GM12878 (cell line): ENCODE data around the gene ACER3. TPM values are rescaled to one million over a fixed set of nuclear protein-coding genes. Genes with fewer than 3 reads are reported as not detected.

ENCODE experiments used
- ATAC-seq: fragments of 200-7000 bp; cut with Tn5 transposase; 3 replicates; pipeline ENCODE4 v1.9.1; 2020; ENCODE audit warnings: mild to moderate bottlenecking, moderate library complexity
- BruUV-seq: library from RNA; stranded (reverse); fragments of 400-500 nt; replicated peaks from 2 replicates; lab custom pipeline; 2021; lab: Mats Ljungman, UMichigan
- CTCF ChIA-PET: fragments of 300-600 bp; sonication (Branson Sonifier 250); formaldehyde crosslinking; extraction: SDS; loops from one replicate; lab custom pipeline; 2021; ENCODE audit warnings: inconsistent platforms; lab: Yijun Ruan, JAX
- POLR2A ChIA-PET: fragments of 350-600 bp; formaldehyde crosslinking; extraction: SDS; loops from one replicate; lab custom pipeline; 2021; ENCODE audit warnings: inconsistent platforms; lab: Charles Lee
- RAD21 ChIA-PET: fragments of 300-600 bp; sonication (Branson Sonifier 250); formaldehyde crosslinking; loops from one replicate; lab custom pipeline; 2023; ENCODE audit warnings: antibody characterized with exemption; ENCODE audit not compliant: unreplicated experiment; lab: Charles Lee
- SMC1A ChIA-PET: fragments of 300-600 bp; sonication (Branson Sonifier 250); formaldehyde crosslinking; loops from one replicate; lab custom pipeline; 2023; ENCODE audit not compliant: unreplicated experiment, uncharacterized antibody; lab: Charles Lee
- DNase-seq: peaks from one replicate; pipeline ENCODE4 v3.0.0-alpha.2; 2011; ENCODE audit warnings: low read depth, low spot score
- FAIRE-seq: peaks from 3 replicates; lab custom pipeline; 2011; peaks lifted over from hg19 to GRCh38; lab: Jason Lieb, UNC
- H2AFZ ChIP-seq: 2 replicates; pipeline ENCODE4 v1.6.0; 2011; ENCODE audit warnings: low read depth, low read length, control low read depth; ENCODE audit not compliant: control insufficient read depth
- H3K27ac ChIP-seq: 2 replicates; pipeline ENCODE4 v1.5.1; 2011; ENCODE audit warnings: control low read depth; ENCODE audit not compliant: control insufficient read depth, insufficient read depth
- H3K27me3 ChIP-seq, 2 experiments: replicated peaks in 1 of 2; 2 replicates each; pipeline versions ENCODE4 v1.6.0 to v1.6.1; 2011; ENCODE audit warnings: low read length in 1 of 2; ENCODE audit not compliant: control insufficient read depth in 2 of 2, insufficient read depth in 2 of 2
- H3K36me3 ChIP-seq, 2 experiments: 2 replicates each; pipeline ENCODE4 v1.5.1; 2011; ENCODE audit warnings: low read length in 1 of 2; ENCODE audit not compliant: control insufficient read depth in 2 of 2, insufficient read depth in 2 of 2
- H3K4me1 ChIP-seq: 2 replicates; pipeline ENCODE4 v1.6.1; 2011; ENCODE audit warnings: mild to moderate bottlenecking, low read length, moderate library complexity, mixed read lengths; ENCODE audit not compliant: control insufficient read depth, insufficient read depth
- H3K4me2 ChIP-seq: 2 replicates; pipeline ENCODE4 v1.6.0; 2011; ENCODE audit warnings: control low read depth; ENCODE audit not compliant: control insufficient read depth, insufficient read depth
- H3K4me3 ChIP-seq: fragments of 200-600 bp; sonication (generic); 2 replicates; pipeline ENCODE4 v1.5.1; 2016
- H3K79me2 ChIP-seq: 2 replicates; pipeline ENCODE4 v1.6.0; 2011; ENCODE audit warnings: low read length; ENCODE audit not compliant: control insufficient read depth, insufficient read depth
- H3K9ac ChIP-seq: 2 replicates; pipeline ENCODE4 v1.8.0; 2011; ENCODE audit warnings: low read length, control low read depth, mixed read lengths; ENCODE audit not compliant: control insufficient read depth, insufficient read depth
- H3K9me3 ChIP-seq: replicated peaks from 3 replicates; pipeline ENCODE4 v1.5.1; 2011; ENCODE audit warnings: mild to moderate bottlenecking, low read length; ENCODE audit not compliant: control insufficient read depth, insufficient read depth
- H4K20me1 ChIP-seq: 2 replicates; pipeline ENCODE4 v1.6.0; 2011; ENCODE audit not compliant: control insufficient read depth, insufficient read depth
- ATF7 ChIP-seq: fragments of 450-650 bp; IDR thresholded peaks from 2 replicates; pipeline ENCODE4 v1.6.1; 2016; ENCODE audit warnings: low read depth, mild to moderate bottlenecking
- BHLHE40 ChIP-seq, 2 experiments: fragments of 450-650 bp in 1 of 2; IDR thresholded peaks; 2 replicates each; pipeline ENCODE4 v1.6.1; 2011 to 2017; ENCODE audit warnings: low read depth in 2 of 2, borderline replicate concordance in 1 of 2, improper control_type of control experiment in 1 of 2, low read length in 1 of 2, mild to moderate bottlenecking in 1 of 2
- BRCA1 ChIP-seq: IDR thresholded peaks from 2 replicates; pipeline ENCODE4 v1.6.1; 2011; ENCODE audit warnings: low read depth, low read length, improper control_type of control experiment
- CREM ChIP-seq: IDR thresholded peaks from 2 replicates; pipeline ENCODE4 v1.6.1; 2014; ENCODE audit warnings: antibody characterized with exemption, low read depth
- DPF2 ChIP-seq: fragments of 450-650 bp; IDR thresholded peaks from 2 replicates; pipeline ENCODE4 v1.6.1; 2017; ENCODE audit warnings: mild to moderate bottlenecking
- FOS ChIP-seq: IDR thresholded peaks from 3 replicates; pipeline ENCODE4 v1.6.1; 2011; ENCODE audit warnings: borderline replicate concordance; ENCODE audit not compliant: insufficient read length; ENCODE audit errors: extremely low read depth
- HSF1 ChIP-seq: fragments of 150-350 bp; IDR thresholded peaks from 2 replicates; pipeline ENCODE4 v1.6.1; 2014; ENCODE audit warnings: mild to moderate bottlenecking, low read depth, low read length
- MTA2 ChIP-seq: fragments of 450-650 bp; IDR thresholded peaks from 2 replicates; pipeline ENCODE4 v1.6.1; 2016; ENCODE audit warnings: low read depth, mild to moderate bottlenecking, moderate library complexity
- RFX5 ChIP-seq: IDR thresholded peaks from 2 replicates; pipeline ENCODE4 v1.6.1; 2011; ENCODE audit warnings: low read depth, low read length, improper control_type of control experiment
- TARDBP ChIP-seq: IDR thresholded peaks from 2 replicates; pipeline ENCODE4 v1.6.1; 2016; ENCODE audit warnings: borderline replicate concordance
- in situ Hi-C: fragments of 300-500 bp; cut with MboI; formaldehyde crosslinking; loops from 9 replicates; pipeline ENCODE4 v1.14.3; 2018; ENCODE audit warnings: mixed read lengths
- intact Hi-C: fragments of 100-400 bp; cut with micrococcal nuclease; formaldehyde crosslinking; loops from one replicate; pipeline ENCODE4 v1.14.2; 2022; ENCODE audit not compliant: unreplicated experiment
- polyA plus RNA-seq, 11 experiments: library from polyadenylated mRNA; depleted of rRNA in 4 of 11; unstranded in 6 of 11; stranded (reverse) in 5 of 11; fragments of >200 nt; fragmentation: Nextera tagmentation in 4 of 11; fragmentation: Illumina TruSeq in 1 of 11; extraction: Ambion mirVana in 4 of 11; extraction: Trizol in 1 of 11; gene quantifications; 1 replicate in 1 of 11; 2 replicates in 10 of 11; pipeline versions ENCODE4 v1.2.1 to v1.2.3, GENCODE V29; 2011 to 2016; ENCODE audit warnings: inconsistent platforms in 2 of 11, missing spikeins in 2 of 11, low read depth in 1 of 11
- total RNA-seq, 4 experiments: library from RNA; depleted of rRNA in 3 of 4; stranded (reverse); fragments of >200 nt in 3 of 4; fragmentation: Illumina TruSeq in 1 of 4; extraction: Trizol in 1 of 4; gene quantifications; 2 replicates each; pipeline versions ENCODE4 v1.2.1 to v1.2.3, GENCODE V29; 2013 to 2021
- TF ChIP-seq, protein P1 (sequence below), 3 experiments: IDR thresholded peaks in 2 of 3; conservative IDR thresholded peaks in 1 of 3; 2 replicates each; pipeline ENCODE4 v1.5.1; 2011; ENCODE audit warnings: low read depth in 3 of 3, low read length in 3 of 3, mild to moderate bottlenecking in 3 of 3, control low read depth in 2 of 3, moderate library complexity in 2 of 3, inconsistent platforms in 1 of 3, mixed read lengths in 1 of 3; ENCODE audit not compliant: control insufficient read depth in 2 of 3, insufficient read depth in 1 of 3; ENCODE audit errors: extremely low read depth in 1 of 3
- TF ChIP-seq, protein P2 (sequence below): IDR thresholded peaks from 2 replicates; pipeline ENCODE4 v1.6.1; 2012; ENCODE audit warnings: mild to moderate bottlenecking, low read depth, low read length
- TF ChIP-seq, protein P3 (sequence below): IDR thresholded peaks from 2 replicates; pipeline ENCODE4 v1.6.1; 2011; ENCODE audit warnings: low read depth, low read length, improper control_type of control experiment, borderline replicate concordance

ACER3 gene
- total and polyA plus RNA-seq, 10 of the 15 experiments (the other 5 are each of a cell fraction or from before 2014, with no cell fraction given), result 2.8 to 17.4 (median 10.3) TPM

GRCh38 chr11:76978818-76979217, 118.1 kb downstream of the ACER3 start (continued):
- TF ChIP-seq MTA2 (no peak), RFX5 (no peak)

DNA sequence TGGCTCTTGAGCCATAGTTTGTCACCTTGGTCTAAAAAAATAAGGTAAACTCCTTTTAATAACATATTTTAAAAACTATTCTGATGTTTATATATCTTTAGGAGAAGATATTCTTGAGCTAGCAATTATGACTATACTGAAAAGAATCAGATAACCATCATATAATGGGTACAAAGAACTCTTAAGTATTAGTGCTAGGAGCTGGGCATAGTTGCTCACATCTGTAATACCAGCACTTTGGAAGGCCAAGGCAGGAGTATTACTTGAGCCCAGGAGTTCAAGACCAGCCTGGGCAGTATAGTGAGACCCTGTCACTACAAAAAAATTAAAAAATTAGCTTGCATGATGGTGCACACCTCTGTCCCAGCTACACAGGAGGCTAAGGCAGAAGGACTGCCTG, 119.5 kb downstream of the ACER3 start:
- Histone ChIP-seq H3K27me3 (no peaks in the 10 kb centered on the region), H3K4me2 (no peak overlapping the region), H3K4me3 (no peak overlapping the region), H3K9ac (no peak overlapping the region), H4K20me1 (no peaks in the 10 kb centered on the region), H3K79me2 (no peaks in the 10 kb centered on the region), H3K27ac (no peak overlapping the region), H3K4me1 (no peaks in the 10 kb centered on the region), H3K36me3 (no peaks in the 10 kb centered on the region; a peak in 1 of 4 replicates), H2AFZ (no peak overlapping the region), H3K9me3 (peaks cover 5% of the 10 kb centered on the region; the same call in 2 of the 3 replicates)
- intact Hi-C loops (no loop called here), in situ Hi-C loops (no loop called here)
- BruUV-seq, result no TSS peak
- no peak for DNase-seq
- POLR2A ChIA-PET, result no interaction called here
- no peak for FAIRE-seq
- RAD21 ChIA-PET, result no interaction called here
- CTCF ChIA-PET, result interaction anchor here (0.8 to 1.0 kb wide), 2 partner anchors 60 kb away, joined by 3 to 6 read pairs; no protein-coding TSS in a partner anchor
- ATAC-seq, result no peak
- SMC1A ChIA-PET, result interaction anchor here (1.0 kb wide), 1 partner anchor 111 kb away, joined by 3 read pairs; no protein-coding TSS in a partner anchor
- no peak for TF ChIP-seq ATF7
- TF ChIP-seq FOS, result no peak
- TF ChIP-seq, protein P1, sequence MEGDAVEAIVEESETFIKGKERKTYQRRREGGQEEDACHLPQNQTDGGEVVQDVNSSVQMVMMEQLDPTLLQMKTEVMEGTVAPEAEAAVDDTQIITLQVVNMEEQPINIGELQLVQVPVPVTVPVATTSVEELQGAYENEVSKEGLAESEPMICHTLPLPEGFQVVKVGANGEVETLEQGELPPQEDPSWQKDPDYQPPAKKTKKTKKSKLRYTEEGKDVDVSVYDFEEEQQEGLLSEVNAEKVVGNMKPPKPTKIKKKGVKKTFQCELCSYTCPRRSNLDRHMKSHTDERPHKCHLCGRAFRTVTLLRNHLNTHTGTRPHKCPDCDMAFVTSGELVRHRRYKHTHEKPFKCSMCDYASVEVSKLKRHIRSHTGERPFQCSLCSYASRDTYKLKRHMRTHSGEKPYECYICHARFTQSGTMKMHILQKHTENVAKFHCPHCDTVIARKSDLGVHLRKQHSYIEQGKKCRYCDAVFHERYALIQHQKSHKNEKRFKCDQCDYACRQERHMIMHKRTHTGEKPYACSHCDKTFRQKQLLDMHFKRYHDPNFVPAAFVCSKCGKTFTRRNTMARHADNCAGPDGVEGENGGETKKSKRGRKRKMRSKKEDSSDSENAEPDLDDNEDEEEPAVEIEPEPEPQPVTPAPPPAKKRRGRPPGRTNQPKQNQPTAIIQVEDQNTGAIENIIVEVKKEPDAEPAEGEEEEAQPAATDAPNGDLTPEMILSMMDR (IDR thresholded peaks at IDR 0.05 in 2 of 3, conservative IDR thresholded peaks at IDR 0.05 in 1 of 3; ENCODE audit: control insufficient read depth in 2 of 3, extremely low read depth in 1 of 3, insufficient read depth in 1 of 3, low read depth in 3 of 3, low read length in 3 of 3), result no peak
- TF ChIP-seq BHLHE40 (IDR thresholded peaks at IDR 0.05; ENCODE audit: borderline replicate concordance in 1 of 2, low read depth in 2 of 2, low read length in 1 of 2), result no peak
- TF ChIP-seq, protein P2, sequence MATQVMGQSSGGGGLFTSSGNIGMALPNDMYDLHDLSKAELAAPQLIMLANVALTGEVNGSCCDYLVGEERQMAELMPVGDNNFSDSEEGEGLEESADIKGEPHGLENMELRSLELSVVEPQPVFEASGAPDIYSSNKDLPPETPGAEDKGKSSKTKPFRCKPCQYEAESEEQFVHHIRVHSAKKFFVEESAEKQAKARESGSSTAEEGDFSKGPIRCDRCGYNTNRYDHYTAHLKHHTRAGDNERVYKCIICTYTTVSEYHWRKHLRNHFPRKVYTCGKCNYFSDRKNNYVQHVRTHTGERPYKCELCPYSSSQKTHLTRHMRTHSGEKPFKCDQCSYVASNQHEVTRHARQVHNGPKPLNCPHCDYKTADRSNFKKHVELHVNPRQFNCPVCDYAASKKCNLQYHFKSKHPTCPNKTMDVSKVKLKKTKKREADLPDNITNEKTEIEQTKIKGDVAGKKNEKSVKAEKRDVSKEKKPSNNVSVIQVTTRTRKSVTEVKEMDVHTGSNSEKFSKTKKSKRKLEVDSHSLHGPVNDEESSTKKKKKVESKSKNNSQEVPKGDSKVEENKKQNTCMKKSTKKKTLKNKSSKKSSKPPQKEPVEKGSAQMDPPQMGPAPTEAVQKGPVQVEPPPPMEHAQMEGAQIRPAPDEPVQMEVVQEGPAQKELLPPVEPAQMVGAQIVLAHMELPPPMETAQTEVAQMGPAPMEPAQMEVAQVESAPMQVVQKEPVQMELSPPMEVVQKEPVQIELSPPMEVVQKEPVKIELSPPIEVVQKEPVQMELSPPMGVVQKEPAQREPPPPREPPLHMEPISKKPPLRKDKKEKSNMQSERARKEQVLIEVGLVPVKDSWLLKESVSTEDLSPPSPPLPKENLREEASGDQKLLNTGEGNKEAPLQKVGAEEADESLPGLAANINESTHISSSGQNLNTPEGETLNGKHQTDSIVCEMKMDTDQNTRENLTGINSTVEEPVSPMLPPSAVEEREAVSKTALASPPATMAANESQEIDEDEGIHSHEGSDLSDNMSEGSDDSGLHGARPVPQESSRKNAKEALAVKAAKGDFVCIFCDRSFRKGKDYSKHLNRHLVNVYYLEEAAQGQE, result no peak
- TF ChIP-seq BRCA1, result no peak
- no peak for TF ChIP-seq MTA2
- TF ChIP-seq TARDBP, result no peak
- TF ChIP-seq HSF1, result no peak
- TF ChIP-seq CREM, result no peak
- TF ChIP-seq, protein P3, sequence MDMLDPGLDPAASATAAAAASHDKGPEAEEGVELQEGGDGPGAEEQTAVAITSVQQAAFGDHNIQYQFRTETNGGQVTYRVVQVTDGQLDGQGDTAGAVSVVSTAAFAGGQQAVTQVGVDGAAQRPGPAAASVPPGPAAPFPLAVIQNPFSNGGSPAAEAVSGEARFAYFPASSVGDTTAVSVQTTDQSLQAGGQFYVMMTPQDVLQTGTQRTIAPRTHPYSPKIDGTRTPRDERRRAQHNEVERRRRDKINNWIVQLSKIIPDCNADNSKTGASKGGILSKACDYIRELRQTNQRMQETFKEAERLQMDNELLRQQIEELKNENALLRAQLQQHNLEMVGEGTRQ, result no peak
- TF ChIP-seq DPF2, result no peak
